CD4-positive, alpha-beta T cell (primary cell): ENCODE data around the gene ADCY2. TPM values are rescaled to one million over a fixed set of nuclear protein-coding genes. Genes with fewer than 3 reads are reported as not detected.
A peak's percentile ranks its signal among the peaks of the same experiment; 100 is the strongest.

Experiments
- ATAC-seq: fragments of 200-7000 bp; cut with Tn5 transposase; one replicate; pipeline ENCODE4 v1.10.0; 2022; ENCODE audit warnings: mild to moderate bottlenecking; ENCODE audit not compliant: poor library complexity
- CTCF ChIA-PET: fragments of 350-600 bp; sonication (Branson Sonifier 250); formaldehyde crosslinking; loops from one replicate; lab custom pipeline; 2021; ENCODE audit warnings: antibody characterized with exemption, inconsistent platforms; lab: Charles Lee
- POLR2A ChIA-PET: fragments of 350-600 bp; sonication (Branson Sonifier 250); formaldehyde crosslinking; loops from one replicate; lab custom pipeline; 2021; ENCODE audit warnings: antibody characterized with exemption, inconsistent platforms; lab: Charles Lee
- DNase-seq, 14 experiments: peaks; one replicate each; pipeline ENCODE4 v3.0.0-alpha.2; 2013 to 2020; ENCODE audit warnings: mixed read lengths in 2 of 14
- H3K27ac ChIP-seq, 2 donors: one replicate each; pipeline versions ENCODE4 v1.5.1 to v1.7.0; 2013; ENCODE audit warnings: low read length in 2 of 2, low read depth in 1 of 2, mild to moderate bottlenecking in 1 of 2
- H3K27me3 ChIP-seq, 2 experiments: 1 replicate in 1 of 2; 2 replicates in 1 of 2; pipeline versions ENCODE4 v1.6.1 to v1.7.0; 2013; ENCODE audit warnings: low read length in 2 of 2, control low read depth in 1 of 2, mild to moderate bottlenecking in 1 of 2, moderate library complexity in 1 of 2; ENCODE audit not compliant: insufficient read depth in 2 of 2, control insufficient read depth in 1 of 2
- H3K36me3 ChIP-seq: one replicate; pipeline ENCODE4 v1.6.1; 2013; ENCODE audit warnings: low read length, control low read depth; ENCODE audit not compliant: insufficient read depth
- H3K4me1 ChIP-seq: one replicate; pipeline ENCODE4 v1.6.1; 2013; ENCODE audit warnings: low read length, control low read depth; ENCODE audit not compliant: insufficient read depth
- H3K4me3 ChIP-seq: one replicate; pipeline ENCODE4 v1.5.1; 2013; ENCODE audit warnings: mild to moderate bottlenecking, low read length, moderate library complexity
- H3K9me3 ChIP-seq, 2 experiments: 1 replicate in 1 of 2; 2 replicates in 1 of 2; pipeline versions ENCODE4 v1.6.1 to v1.7.0; 2013; ENCODE audit warnings: low read length in 2 of 2, mild to moderate bottlenecking in 2 of 2, control low read depth in 1 of 2, moderate library complexity in 1 of 2; ENCODE audit not compliant: control insufficient read depth in 1 of 2, insufficient read depth in 1 of 2
- H3K27ac Mint-ChIP-seq: one replicate; pipeline ENCODE4 v1.8.0; 2020; ENCODE audit warnings: mixed read lengths
- H3K27me3 Mint-ChIP-seq: one replicate; pipeline ENCODE4 v1.8.0; 2021; ENCODE audit warnings: mixed read lengths
- H3K36me3 Mint-ChIP-seq: one replicate; pipeline ENCODE4 v1.8.0; 2021; ENCODE audit warnings: low read depth, mixed read lengths
- H3K4me1 Mint-ChIP-seq: one replicate; pipeline ENCODE4 v1.8.0; 2021; ENCODE audit warnings: low read depth, mixed read lengths
- H3K4me3 Mint-ChIP-seq: one replicate; pipeline ENCODE4 v1.8.0; 2020; ENCODE audit warnings: mild to moderate bottlenecking, mixed read lengths
- H3K9me3 Mint-ChIP-seq: one replicate; pipeline ENCODE4 v1.8.0; 2020; ENCODE audit warnings: mixed read lengths
- intact Hi-C, 2 experiments: fragments of 100-400 bp; cut with DNase I in 1 of 2; cut with micrococcal nuclease in 1 of 2; formaldehyde crosslinking; loops; one replicate each; pipeline versions ENCODE4 v1.15.1 to v1.9.0; 2023 to 2025; cut with DNase I, micrococcal nuclease
- total RNA-seq, 174 experiments: library from RNA in 2 of 174; stranded (reverse) in 2 of 174; gene quantifications; one replicate each; pipeline ENCODE4 v1.2.3 and lab custom pipeline; 2021 to 2026
- TF ChIP-seq, protein P1 (sequence below): fragments of 200-600 bp; IDR thresholded peaks from one replicate; pipeline ENCODE4 v1.8.0; 2022; ENCODE audit warnings: antibody characterized with exemption, mild to moderate bottlenecking

ADCY2 gene
- total RNA-seq, 2 experiments from 2014 or later: not detected

GRCh38 chr5:7849681-7850394, 453.9 kb downstream of the ADCY2 start:
- H3K4me3 ChIP-seq: peak overlapping the region; percentile 49
- ChIA-PET CTCF (interaction anchor here (1.2 to 1.5 kb wide), 2 partner anchors 22 to 34 kb away, joined by 3 read pairs; no protein-coding TSS in a partner anchor), POLR2A (interaction anchor here (1.0 to 2.2 kb wide), 2 partner anchors 20 to 1217 kb away, joined by 3 to 17 read pairs; partner anchors contain the start of genes FASTKD3, MTRR, NSUN2 and SRD5A1)
- H3K27me3 Mint-ChIP-seq: peaks cover 34% of the 10 kb centered on the region
- H3K27ac ChIP-seq: no peak overlapping the region
- TF ChIP-seq, protein P1, sequence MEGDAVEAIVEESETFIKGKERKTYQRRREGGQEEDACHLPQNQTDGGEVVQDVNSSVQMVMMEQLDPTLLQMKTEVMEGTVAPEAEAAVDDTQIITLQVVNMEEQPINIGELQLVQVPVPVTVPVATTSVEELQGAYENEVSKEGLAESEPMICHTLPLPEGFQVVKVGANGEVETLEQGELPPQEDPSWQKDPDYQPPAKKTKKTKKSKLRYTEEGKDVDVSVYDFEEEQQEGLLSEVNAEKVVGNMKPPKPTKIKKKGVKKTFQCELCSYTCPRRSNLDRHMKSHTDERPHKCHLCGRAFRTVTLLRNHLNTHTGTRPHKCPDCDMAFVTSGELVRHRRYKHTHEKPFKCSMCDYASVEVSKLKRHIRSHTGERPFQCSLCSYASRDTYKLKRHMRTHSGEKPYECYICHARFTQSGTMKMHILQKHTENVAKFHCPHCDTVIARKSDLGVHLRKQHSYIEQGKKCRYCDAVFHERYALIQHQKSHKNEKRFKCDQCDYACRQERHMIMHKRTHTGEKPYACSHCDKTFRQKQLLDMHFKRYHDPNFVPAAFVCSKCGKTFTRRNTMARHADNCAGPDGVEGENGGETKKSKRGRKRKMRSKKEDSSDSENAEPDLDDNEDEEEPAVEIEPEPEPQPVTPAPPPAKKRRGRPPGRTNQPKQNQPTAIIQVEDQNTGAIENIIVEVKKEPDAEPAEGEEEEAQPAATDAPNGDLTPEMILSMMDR: no peak
- peak overlapping the region; percentile 91 for H3K4me3 Mint-ChIP-seq
- H3K9me3 Mint-ChIP-seq: no peaks in the 10 kb centered on the region
- H3K9me3 ChIP-seq: peaks cover 0 to 9% of the 10 kb centered on the region in 2 experiments
- peaks cover 11 to 16% of the 10 kb centered on the region in 2 experiments for H3K27me3 ChIP-seq
- H3K4me1 Mint-ChIP-seq: peaks cover 23% of the 10 kb centered on the region
- DNase-seq (peak in 4 of 14 experiments; percentile 4 to 32 (median 16)), ATAC-seq (peak; percentile 26)
- H3K36me3 ChIP-seq: no peaks in the 10 kb centered on the region
- intact Hi-C loops: loop anchor here (2.0 to 10.0 kb wide), 3 partner anchors 19 to 1085 kb away; partner anchors contain the start of genes FASTKD3 (in 1 of the 2) and MTRR (in 1 of the 2)
- peaks cover 29% of the 10 kb centered on the region for H3K4me1 ChIP-seq
- H3K36me3 Mint-ChIP-seq: no peaks in the 10 kb centered on the region
- no peak overlapping the region for H3K27ac Mint-ChIP-seq

- intact Hi-C loops: loop anchor here (2.0 to 10.0 kb wide), 3 partner anchors 18 to 1086 kb away; partner anchors contain the start of genes FASTKD3 (in 1 of the 2) and MTRR (in 1 of the 2)
- Histone ChIP-seq H3K27ac (no peak within 1 kb of the TSS), H3K36me3 (no peaks in the 10 kb centered on the region), H3K9me3 (peaks cover 0 to 9% of the 10 kb centered on the region in 2 experiments), H3K27me3 (peaks cover 11 to 16% of the 10 kb centered on the region in 2 experiments), H3K4me3 (peak within 1 kb of the TSS; percentile 49), H3K4me1 (peaks cover 29% of the 10 kb centered on the region)
- POLR2A ChIA-PET: interaction anchor here (1.0 to 2.2 kb wide), 3 partner anchors 19 to 1218 kb away, joined by 3 to 17 read pairs (median 4); partner anchors contain the start of genes FASTKD3, MTRR, NSUN2 and SRD5A1
- Mint-ChIP-seq H3K36me3 (no peaks in the 10 kb centered on the region), H3K27me3 (peaks cover 28% of the 10 kb centered on the region), H3K27ac (peak within 1 kb of the TSS; percentile 27), H3K4me1 (peaks cover 23% of the 10 kb centered on the region), H3K4me3 (peak within 1 kb of the TSS; percentile 92), H3K9me3 (no peaks in the 10 kb centered on the region)
- CTCF ChIA-PET: interaction anchor here (1.2 to 1.8 kb wide), 3 partner anchors 10 to 34 kb away, joined by 3 to 6 read pairs (median 3); no protein-coding TSS in a partner anchor
- TF ChIP-seq, protein P1: peak; percentile 22
- ATAC-seq (peak; percentile 81), DNase-seq (peak in 10 of 14 experiments; percentile 4 to 72 (median 39))
Observed at GRCh38 chr5:7850395-7851239, 454.7 kb downstream of the ADCY2 start, which contains the start of gene CFAP90. Gene CFAP90, minus strand, starts transcription at chr5:7851133. Its CDS starts 112 bp downstream, at chr5:7851021.

DNA sequence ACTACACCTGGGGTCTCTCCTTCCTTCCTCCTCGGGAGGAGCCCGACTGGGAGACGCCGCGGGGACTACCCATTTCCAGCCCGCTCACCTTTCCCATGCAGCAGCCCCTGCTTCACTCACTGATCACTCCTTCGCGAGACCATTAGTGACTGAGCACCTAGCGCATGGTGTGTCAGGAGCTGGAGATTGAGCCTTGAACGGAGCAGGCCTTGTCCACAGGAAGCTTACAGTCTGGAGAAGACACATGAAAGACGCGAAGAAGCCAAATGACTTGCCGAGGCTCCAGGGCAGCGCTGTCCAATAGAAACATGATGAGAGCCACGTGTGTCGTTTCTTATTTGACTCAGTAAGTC, 455.3 kb downstream of the ADCY2 start:
- intact Hi-C loops: loop anchor here (2.0 to 10.0 kb wide), 3 partner anchors 18 to 1086 kb away; partner anchors contain the start of genes FASTKD3 (in 1 of the 2) and MTRR (in 1 of the 2)
- H3K4me3 Mint-ChIP-seq: peak overlapping the region; percentile 92
- H3K27ac Mint-ChIP-seq: peak overlapping the region; percentile 27
- peaks cover 11 to 16% of the 10 kb centered on the region in 2 experiments for H3K27me3 ChIP-seq
- ATAC-seq (no peak), DNase-seq (no peak)
- peak overlapping the region; percentile 30 for H3K4me3 ChIP-seq
- peaks cover 25% of the 10 kb centered on the region for H3K27me3 Mint-ChIP-seq
- CTCF ChIA-PET: interaction anchor here (1.5 to 1.8 kb wide), 2 partner anchors 9 to 35 kb away, joined by 3 to 6 read pairs; no protein-coding TSS in a partner anchor
- H3K9me3 Mint-ChIP-seq: no peaks in the 10 kb centered on the region
- TF ChIP-seq, protein P1: no peak
- no peak overlapping the region for H3K27ac ChIP-seq
- POLR2A ChIA-PET: interaction anchor here (1.5 to 2.2 kb wide), 2 partner anchors 18 to 22 kb away, joined by 4 to 17 read pairs; partner anchors contain the start of genes FASTKD3 and MTRR
- H3K36me3 Mint-ChIP-seq: no peaks in the 10 kb centered on the region
- peaks cover 29% of the 10 kb centered on the region for H3K4me1 ChIP-seq
- H3K4me1 Mint-ChIP-seq: peaks cover 23% of the 10 kb centered on the region
- H3K36me3 ChIP-seq: no peaks in the 10 kb centered on the region
- H3K9me3 ChIP-seq: peaks cover 0 to 9% of the 10 kb centered on the region in 2 experiments
